ENCODE measurements around the gene ATIC. TPM values are rescaled to one million over a fixed set of nuclear protein-coding genes. Genes with fewer than 3 reads are reported as not detected.

The ATIC gene
- total RNA-seq, 2 experiments from 2014 or later = 60.8 to 224 TPM

- TF ChIP-seq EZH2phosphoT487 (IDR thresholded peaks at IDR 0.05; ENCODE audit: borderline replicate concordance, low read depth, low read length) = no peak
- TF ChIP-seq CTCF (conservative IDR thresholded peaks at IDR 0.05; ENCODE audit: low read length) = no peak
- BruUV-seq (replicated peaks) = no TSS peak
- intact Hi-C loops (cut with micrococcal nuclease; ENCODE audit: unreplicated experiment) = no loop called here
- Histone ChIP-seq H3K4me3 (ENCODE audit: low read depth, low read length, poor library complexity, severe bottlenecking) (no peak overlapping the region), H3K4me1 (ENCODE audit: insufficient read depth, low read length, poor library complexity, severe bottlenecking) (peaks cover 6% of the 10 kb centered on the region), H3K4me2 (ENCODE audit: low read length) (peak overlapping the region; percentile 14; the same call in 1 of the 2 replicates), H4K20me1 (ENCODE audit: insufficient read depth, low read length) (no peaks in the 10 kb centered on the region), H3K27ac (ENCODE audit: low read depth, low read length, poor library complexity, severe bottlenecking) (no peak overlapping the region), H2AFZ (ENCODE audit: low read length) (no peak overlapping the region; the same call in 1 of the 2 replicates), H3K9me3 (ENCODE audit: low read length) (no peaks in the 10 kb centered on the region), H3K9me2 (ENCODE audit: insufficient read depth, low read length) (no peaks in the 10 kb centered on the region), H3K79me2 (ENCODE audit: insufficient read depth, low read depth, low read length) (no peaks in the 10 kb centered on the region), H3K36me3 (ENCODE audit: insufficient read depth, low read length) (no peaks in the 10 kb centered on the region)
- ChIA-PET POLR2A (interaction anchor here (0.6 to 2.4 kb wide), 5 partner anchors 11 to 1728 kb away, joined by 3 to 7 read pairs (median 3); no protein-coding TSS in a partner anchor), CTCF (ENCODE audit: unreplicated experiment) (no interaction called here)
- peak; percentile 2 for DNase-seq (ENCODE audit: low spot score)
Observed at GRCh38 chr2:215391531-215391930, 79.7 kb downstream of the ATIC start.

GRCh38 chr2:215392164-215392563 is 80.3 kb downstream of the ATIC start:
- Histone ChIP-seq H3K4me3 (ENCODE audit: low read depth, low read length, poor library complexity, severe bottlenecking) (no peak overlapping the region), H3K4me2 (ENCODE audit: low read length) (no peak overlapping the region), H4K20me1 (ENCODE audit: insufficient read depth, low read length) (no peaks in the 10 kb centered on the region), H3K79me2 (ENCODE audit: insufficient read depth, low read depth, low read length) (no peaks in the 10 kb centered on the region), H3K9me2 (ENCODE audit: insufficient read depth, low read length) (no peaks in the 10 kb centered on the region), H2AFZ (ENCODE audit: low read length) (no peak overlapping the region), H3K9me3 (ENCODE audit: low read length) (no peaks in the 10 kb centered on the region), H3K4me1 (ENCODE audit: insufficient read depth, low read length, poor library complexity, severe bottlenecking) (peaks cover 6% of the 10 kb centered on the region), H3K27ac (ENCODE audit: low read depth, low read length, poor library complexity, severe bottlenecking) (no peak overlapping the region), H3K36me3 (ENCODE audit: insufficient read depth, low read length) (no peaks in the 10 kb centered on the region)
- no peak for DNase-seq (ENCODE audit: low spot score)
- intact Hi-C loops (cut with micrococcal nuclease; ENCODE audit: unreplicated experiment) = no loop called here
- ChIA-PET POLR2A (interaction anchor here (0.8 to 2.4 kb wide), 2 partner anchors 16 to 29 kb away, joined by 3 to 7 read pairs; no protein-coding TSS in a partner anchor), CTCF (ENCODE audit: unreplicated experiment) (no interaction called here)
- no peak for TF ChIP-seq CTCF (conservative IDR thresholded peaks at IDR 0.05; ENCODE audit: low read length)
- no peak for TF ChIP-seq EZH2phosphoT487 (IDR thresholded peaks at IDR 0.05; ENCODE audit: borderline replicate concordance, low read depth, low read length)
- no TSS peak for BruUV-seq (replicated peaks)

GRCh38 chr2:215392687-215393270 is 80.9 kb downstream of the ATIC start:
- Histone ChIP-seq H3K36me3 (ENCODE audit: insufficient read depth, low read length) (no peaks in the 10 kb centered on the region), H3K4me2 (ENCODE audit: low read length) (no peak overlapping the region), H3K79me2 (ENCODE audit: insufficient read depth, low read depth, low read length) (no peaks in the 10 kb centered on the region), H3K27ac (ENCODE audit: low read depth, low read length, poor library complexity, severe bottlenecking) (no peak overlapping the region), H2AFZ (ENCODE audit: low read length) (no peak overlapping the region), H3K4me1 (ENCODE audit: insufficient read depth, low read length, poor library complexity, severe bottlenecking) (peaks cover 6% of the 10 kb centered on the region), H3K4me3 (ENCODE audit: low read depth, low read length, poor library complexity, severe bottlenecking) (no peak overlapping the region), H3K9me3 (ENCODE audit: low read length) (no peaks in the 10 kb centered on the region), H3K9me2 (ENCODE audit: insufficient read depth, low read length) (no peaks in the 10 kb centered on the region), H4K20me1 (ENCODE audit: insufficient read depth, low read length) (no peaks in the 10 kb centered on the region)
- no peak for DNase-seq (ENCODE audit: low spot score)
- no TSS peak for BruUV-seq (replicated peaks)
- ChIA-PET CTCF (ENCODE audit: unreplicated experiment) (no interaction called here), POLR2A (interaction anchor here (0.8 to 2.4 kb wide), 2 partner anchors 17 to 28 kb away, joined by 3 to 7 read pairs; no protein-coding TSS in a partner anchor)
- TF ChIP-seq EZH2phosphoT487 (IDR thresholded peaks at IDR 0.05; ENCODE audit: borderline replicate concordance, low read depth, low read length) = no peak
- TF ChIP-seq CTCF (conservative IDR thresholded peaks at IDR 0.05; ENCODE audit: low read length) = no peak
- intact Hi-C loops (cut with micrococcal nuclease; ENCODE audit: unreplicated experiment) = no loop called here
